ENCODE measurements around the gene NUDCD2.

- TF ChIP-seq CTCF (IDR thresholded peaks at IDR 0.05; ENCODE audit: low read length) (no peak), EZH2 (IDR thresholded peaks at IDR 0.05; ENCODE audit: borderline replicate concordance, low read length) (no peak)
These were observed 37.4 kb upstream of the NUDCD2 start for GRCh38 chr5:163497315-163497714.
